ENCODE data around the gene PCLO. TPM values are rescaled to one million over a fixed set of nuclear protein-coding genes. Genes with fewer than 3 reads are reported as not detected.

The PCLO gene
- polyA plus RNA-seq, 1 donor (not counting 4 experiments of a cell fraction or from before 2014, with no cell fraction given), result 1.8 TPM

DNA sequence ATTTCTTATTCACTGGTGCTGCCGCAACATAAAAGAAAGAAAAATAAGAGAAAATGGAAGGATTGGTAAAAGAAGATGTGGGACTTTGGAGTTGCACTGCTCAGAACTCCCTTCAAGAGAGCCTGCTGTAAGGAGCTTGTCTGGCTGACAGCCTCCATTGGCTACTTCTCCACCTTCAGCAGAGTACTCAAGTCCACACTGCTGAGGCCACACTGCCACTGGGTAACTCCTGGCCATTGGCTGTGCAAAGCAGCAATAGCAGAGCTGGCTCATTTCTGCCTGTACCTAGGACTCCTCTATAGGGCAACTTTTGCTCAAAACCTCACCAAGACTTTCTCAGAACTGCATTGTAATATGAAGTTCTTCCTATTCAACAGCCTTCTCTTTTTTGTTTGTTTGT lies 38.7 kb upstream of the PCLO start:
- H2AFZ ChIP-seq (ENCODE audit: control insufficient read depth, low read length), result no peak overlapping the region
- H3K9ac ChIP-seq (ENCODE audit: control insufficient read depth, extremely low read depth, insufficient read depth, low read length), result no peak overlapping the region
- no peaks in the 10 kb centered on the region for H3K79me2 ChIP-seq (ENCODE audit: control insufficient read depth, insufficient read depth, low read length)
- FAIRE-seq (no peak), DNase-seq (ENCODE audit: low read depth, low spot score) (no peak)
- no peaks in the 10 kb centered on the region for H3K36me3 ChIP-seq (ENCODE audit: control insufficient read depth in 2 of 2, extremely low read depth in 1 of 2, insufficient read depth in 2 of 2, low read length in 2 of 2)
- H3K27ac ChIP-seq (ENCODE audit: control insufficient read depth, insufficient read depth, low read length), result no peak overlapping the region
- H3K4me3 ChIP-seq (ENCODE audit: control insufficient read depth in 2 of 3, extremely low read depth in 1 of 3, insufficient read depth in 2 of 3, low read depth in 1 of 3, low read length in 3 of 3), result no peak overlapping the region
- H3K27me3 ChIP-seq (ENCODE audit: control insufficient read depth, extremely low read depth, insufficient read depth, low read length), result no peaks in the 10 kb centered on the region
- dilution Hi-C loops (cut with MboI; ENCODE audit: extremely low pct_ligation_motif_present, low sequenced_read_pairs), result no loop called here
- TF ChIP-seq EZH2 (IDR thresholded peaks at IDR 0.05; ENCODE audit: low read length), result no peak
- TF ChIP-seq, protein P1, sequence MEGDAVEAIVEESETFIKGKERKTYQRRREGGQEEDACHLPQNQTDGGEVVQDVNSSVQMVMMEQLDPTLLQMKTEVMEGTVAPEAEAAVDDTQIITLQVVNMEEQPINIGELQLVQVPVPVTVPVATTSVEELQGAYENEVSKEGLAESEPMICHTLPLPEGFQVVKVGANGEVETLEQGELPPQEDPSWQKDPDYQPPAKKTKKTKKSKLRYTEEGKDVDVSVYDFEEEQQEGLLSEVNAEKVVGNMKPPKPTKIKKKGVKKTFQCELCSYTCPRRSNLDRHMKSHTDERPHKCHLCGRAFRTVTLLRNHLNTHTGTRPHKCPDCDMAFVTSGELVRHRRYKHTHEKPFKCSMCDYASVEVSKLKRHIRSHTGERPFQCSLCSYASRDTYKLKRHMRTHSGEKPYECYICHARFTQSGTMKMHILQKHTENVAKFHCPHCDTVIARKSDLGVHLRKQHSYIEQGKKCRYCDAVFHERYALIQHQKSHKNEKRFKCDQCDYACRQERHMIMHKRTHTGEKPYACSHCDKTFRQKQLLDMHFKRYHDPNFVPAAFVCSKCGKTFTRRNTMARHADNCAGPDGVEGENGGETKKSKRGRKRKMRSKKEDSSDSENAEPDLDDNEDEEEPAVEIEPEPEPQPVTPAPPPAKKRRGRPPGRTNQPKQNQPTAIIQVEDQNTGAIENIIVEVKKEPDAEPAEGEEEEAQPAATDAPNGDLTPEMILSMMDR (optimal IDR thresholded peaks at IDR 0.05 in 1 of 3, IDR thresholded peaks at IDR 0.05 in 1 of 3, conservative IDR thresholded peaks at IDR 0.05 in 1 of 3; ENCODE audit: extremely low read depth in 1 of 3, insufficient read depth in 2 of 3, low read length in 3 of 3), result no peak
- no peaks in the 10 kb centered on the region for H3K9me1 ChIP-seq (ENCODE audit: control insufficient read depth, extremely low read depth, insufficient read depth, low read length)
- H3K9me3 ChIP-seq (ENCODE audit: control insufficient read depth, low read depth, low read length), result no peaks in the 10 kb centered on the region
- no peaks in the 10 kb centered on the region for H3K4me1 ChIP-seq (ENCODE audit: control insufficient read depth, extremely low read depth, insufficient read depth, low read length)
- H4K20me1 ChIP-seq (ENCODE audit: control insufficient read depth, extremely low read depth, insufficient read depth, low read length), result no peaks in the 10 kb centered on the region
- no peak overlapping the region for H3K4me2 ChIP-seq (ENCODE audit: control insufficient read depth, extremely low read depth, insufficient read depth, low read depth, low read length)

DNA sequence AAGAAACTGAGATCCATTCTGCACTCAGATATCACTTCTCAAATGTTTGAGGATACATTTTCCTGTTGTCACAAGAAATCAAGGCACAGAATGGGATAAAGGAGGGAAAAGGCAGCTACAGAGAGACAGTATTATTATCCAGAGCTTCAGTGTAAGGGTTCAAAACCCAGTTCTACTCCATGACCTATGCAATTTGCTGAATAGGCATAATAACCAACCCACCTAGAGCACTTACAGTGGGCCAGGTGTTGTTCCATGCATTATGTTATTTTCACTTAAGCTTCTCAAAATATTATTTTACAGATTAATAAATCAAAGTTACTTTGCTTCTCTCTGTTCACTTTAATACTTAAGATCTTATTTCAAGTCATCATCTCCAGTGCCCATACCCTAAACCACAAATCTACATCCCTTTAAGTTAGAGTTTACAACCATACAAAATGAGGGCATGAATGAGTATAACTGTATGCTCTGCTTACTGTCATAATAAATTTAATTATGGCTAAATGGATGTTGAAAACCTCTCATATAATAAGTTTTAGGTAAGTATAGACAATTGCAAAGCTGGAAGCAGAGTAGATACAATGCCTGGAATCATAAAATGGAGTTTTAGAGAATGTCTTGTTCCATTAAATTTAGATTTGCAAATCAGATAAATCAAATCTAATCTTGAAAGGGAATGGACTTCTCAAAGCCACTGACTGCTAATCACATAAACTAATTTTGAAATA lies 28.1 kb upstream of the PCLO start:
- no peaks in the 10 kb centered on the region for H3K79me2 ChIP-seq (ENCODE audit: control insufficient read depth, insufficient read depth, low read length)
- H3K36me3 ChIP-seq (ENCODE audit: control insufficient read depth in 2 of 2, extremely low read depth in 1 of 2, insufficient read depth in 2 of 2, low read length in 2 of 2), result no peaks in the 10 kb centered on the region
- no peak overlapping the region for H3K9ac ChIP-seq (ENCODE audit: control insufficient read depth, extremely low read depth, insufficient read depth, low read length)
- H2AFZ ChIP-seq (ENCODE audit: control insufficient read depth, low read length), result no peak overlapping the region
- no peak overlapping the region for H3K4me3 ChIP-seq (ENCODE audit: control insufficient read depth in 2 of 3, extremely low read depth in 1 of 3, insufficient read depth in 2 of 3, low read depth in 1 of 3, low read length in 3 of 3)
- H3K27ac ChIP-seq (ENCODE audit: control insufficient read depth, insufficient read depth, low read length), result no peak overlapping the region
- DNase-seq (ENCODE audit: low read depth, low spot score), result no peak
- no peak for FAIRE-seq
- dilution Hi-C loops (cut with MboI; ENCODE audit: extremely low pct_ligation_motif_present, low sequenced_read_pairs), result no loop called here
- H3K9me3 ChIP-seq (ENCODE audit: control insufficient read depth, low read depth, low read length), result no peaks in the 10 kb centered on the region
- no peaks in the 10 kb centered on the region for H3K4me1 ChIP-seq (ENCODE audit: control insufficient read depth, extremely low read depth, insufficient read depth, low read length)
- no peaks in the 10 kb centered on the region for H4K20me1 ChIP-seq (ENCODE audit: control insufficient read depth, extremely low read depth, insufficient read depth, low read length)
- H3K27me3 ChIP-seq (ENCODE audit: control insufficient read depth, extremely low read depth, insufficient read depth, low read length), result no peaks in the 10 kb centered on the region
- TF ChIP-seq, protein P1 (optimal IDR thresholded peaks at IDR 0.05 in 1 of 3, IDR thresholded peaks at IDR 0.05 in 1 of 3, conservative IDR thresholded peaks at IDR 0.05 in 1 of 3; ENCODE audit: extremely low read depth in 1 of 3, insufficient read depth in 2 of 3, low read length in 3 of 3), result no peak
- no peak for TF ChIP-seq EZH2 (IDR thresholded peaks at IDR 0.05; ENCODE audit: low read length)
- H3K4me2 ChIP-seq (ENCODE audit: control insufficient read depth, extremely low read depth, insufficient read depth, low read depth, low read length), result no peak overlapping the region
- no peaks in the 10 kb centered on the region for H3K9me1 ChIP-seq (ENCODE audit: control insufficient read depth, extremely low read depth, insufficient read depth, low read length)

Measured in keratinocyte (primary cell).